Loucy (cell line): Measurements from ENCODE around the gene SPRR1A.

ENCODE experiments used
- CTCF ChIP-seq: fragments of 200-600 bp; sonication (generic); conservative IDR thresholded peaks from 2 replicates; pipeline ENCODE4 v1.5.1; 2014; ENCODE audit warnings: mild to moderate bottlenecking, antibody characterized with exemption, low read length
- EZH2phosphoT487 ChIP-seq: fragments of 200-600 bp; IDR thresholded peaks from 2 replicates; pipeline ENCODE4 v1.6.1; 2018; ENCODE audit warnings: antibody characterized with exemption, mild to moderate bottlenecking, moderate library complexity, borderline replicate concordance

- TF ChIP-seq CTCF: peak; percentile 33; the same call in 1 of the 2 replicates
- TF ChIP-seq EZH2phosphoT487: no peak
Measured at GRCh38 chr1:153032677-153033308, 48.9 kb downstream of the SPRR1A start.
